DND-41 (cell line): ENCODE measurements around the gene ADTRP.

Experiments used
- ATAC-seq: fragments of 200-7000 bp; cut with Tn5 transposase; 3 replicates; pipeline ENCODE4 v1.9.1; 2021; ENCODE audit warnings: low read depth; ENCODE audit not compliant: insufficient read depth
- DNase-seq: peaks from one replicate; pipeline ENCODE4 v3.0.0-alpha.2; 2020
- H2AFZ ChIP-seq: 2 replicates; pipeline ENCODE4 v1.6.0; 2012; ENCODE audit warnings: low read depth, low read length
- H3K27ac ChIP-seq: 2 replicates; pipeline ENCODE4 v1.5.1; 2012; ENCODE audit warnings: low read length, inconsistent platforms
- H3K27me3 ChIP-seq: fragments of 200-600 bp; sonication (generic); 2 replicates; pipeline ENCODE4 v1.6.0; 2012; ENCODE audit warnings: low read length, mild to moderate bottlenecking, inconsistent platforms; ENCODE audit not compliant: insufficient read depth, poor library complexity
- H3K36me3 ChIP-seq: 2 replicates; pipeline ENCODE4 v1.5.1; 2012; ENCODE audit warnings: low read length, inconsistent platforms; ENCODE audit not compliant: insufficient read depth
- H3K4me1 ChIP-seq: 2 replicates; pipeline ENCODE4 v1.5.1; 2012; ENCODE audit warnings: mild to moderate bottlenecking, low read length; ENCODE audit not compliant: insufficient read depth
- H3K4me2 ChIP-seq: 2 replicates; pipeline ENCODE4 v1.6.0; 2012; ENCODE audit warnings: mild to moderate bottlenecking, moderate library complexity, low read length, inconsistent platforms; ENCODE audit not compliant: insufficient read depth
- H3K4me3 ChIP-seq, 2 experiments: fragments of 200-600 bp in 1 of 2; shearing (Covaris generic) in 1 of 2; 2 replicates each; pipeline ENCODE4 v1.5.1; 2012 to 2016; ENCODE audit warnings: inconsistent platforms in 2 of 2, low read length in 2 of 2, mild to moderate bottlenecking in 2 of 2, low read depth in 1 of 2, moderate library complexity in 1 of 2
- H3K79me2 ChIP-seq: 2 replicates; pipeline ENCODE4 v1.6.0; 2012; ENCODE audit warnings: low read length, inconsistent platforms; ENCODE audit not compliant: insufficient read depth
- H3K9ac ChIP-seq: 2 replicates; pipeline ENCODE4 v1.6.0; 2012; ENCODE audit warnings: low read depth, mild to moderate bottlenecking, inconsistent platforms, low read length, moderate library complexity
- H3K9me3 ChIP-seq: 2 replicates; pipeline ENCODE4 v1.5.1; 2012; ENCODE audit warnings: low read length, moderate library complexity, mild to moderate bottlenecking, inconsistent platforms; ENCODE audit not compliant: insufficient read depth, severe bottlenecking
- H4K20me1 ChIP-seq: 2 replicates; pipeline ENCODE4 v1.6.0; 2012; ENCODE audit warnings: low read length; ENCODE audit not compliant: insufficient read depth
- CTCF ChIP-seq: IDR thresholded peaks from 2 replicates; pipeline ENCODE4 v1.5.1; 2012; ENCODE audit warnings: borderline replicate concordance, low read length, moderate library complexity, mild to moderate bottlenecking; ENCODE audit not compliant: poor library complexity, severe bottlenecking; ENCODE audit errors: extremely low read depth
- EZH2 ChIP-seq: IDR thresholded peaks from 3 replicates; pipeline ENCODE4 v1.6.1; 2012; ENCODE audit warnings: borderline replicate concordance, low read depth, mild to moderate bottlenecking, moderate library complexity, low read length, inconsistent platforms; ENCODE audit not compliant: severe bottlenecking

ADTRP gene

GRCh38 chr6:11730641-11731040 is 48.0 kb downstream of the ADTRP start:
- Histone ChIP-seq H3K27me3 (no peaks in the 10 kb centered on the region), H3K36me3 (no peaks in the 10 kb centered on the region), H2AFZ (no peak overlapping the region), H3K4me2 (no peak overlapping the region), H3K4me3 (no peak overlapping the region), H3K79me2 (no peaks in the 10 kb centered on the region), H4K20me1 (no peaks in the 10 kb centered on the region), H3K9ac (no peak overlapping the region), H3K27ac (no peak overlapping the region), H3K9me3 (no peaks in the 10 kb centered on the region), H3K4me1 (no peaks in the 10 kb centered on the region)
- DNase-seq (no peak), ATAC-seq (no peak)
- TF ChIP-seq CTCF, result no peak
- TF ChIP-seq EZH2, result no peak

- Histone ChIP-seq H3K36me3 (no peaks in the 10 kb centered on the region), H3K79me2 (no peaks in the 10 kb centered on the region), H3K4me2 (no peak overlapping the region), H3K9ac (no peak overlapping the region), H3K4me3 (no peak overlapping the region), H3K27ac (no peak overlapping the region), H3K27me3 (no peaks in the 10 kb centered on the region), H4K20me1 (no peaks in the 10 kb centered on the region), H3K9me3 (no peaks in the 10 kb centered on the region), H2AFZ (no peak overlapping the region), H3K4me1 (no peaks in the 10 kb centered on the region)
- DNase-seq (no peak), ATAC-seq (no peak)
- TF ChIP-seq EZH2 (no peak), CTCF (no peak)
These were observed 49.5 kb downstream of the ADTRP start for GRCh38 chr6:11729076-11729475.

- ATAC-seq, result no peak
- H3K27ac ChIP-seq, result no peak overlapping the region
- DNase-seq, result no peak
- no peaks in the 10 kb centered on the region for H3K4me1 ChIP-seq
- no peaks in the 10 kb centered on the region for H3K27me3 ChIP-seq
- H3K79me2 ChIP-seq, result no peaks in the 10 kb centered on the region
- TF ChIP-seq CTCF, result no peak
- TF ChIP-seq EZH2, result no peak
- no peak overlapping the region for H3K4me2 ChIP-seq
- no peaks in the 10 kb centered on the region for H3K36me3 ChIP-seq
- no peak overlapping the region for H3K9ac ChIP-seq
- no peak overlapping the region for H2AFZ ChIP-seq
- H4K20me1 ChIP-seq, result no peaks in the 10 kb centered on the region
- H3K9me3 ChIP-seq, result no peaks in the 10 kb centered on the region
- no peak overlapping the region for H3K4me3 ChIP-seq
These were observed 50.3 kb downstream of the ADTRP start for GRCh38 chr6:11727998-11728961.
